ENCODE data around the gene CTTNBP2NL.
"Not testable (repeated sequence)": the region's sequence is repeated elsewhere in the genome, so short reads cannot be mapped to it uniquely, and the experiment has no call there.

Gene CTTNBP2NL

DNA sequence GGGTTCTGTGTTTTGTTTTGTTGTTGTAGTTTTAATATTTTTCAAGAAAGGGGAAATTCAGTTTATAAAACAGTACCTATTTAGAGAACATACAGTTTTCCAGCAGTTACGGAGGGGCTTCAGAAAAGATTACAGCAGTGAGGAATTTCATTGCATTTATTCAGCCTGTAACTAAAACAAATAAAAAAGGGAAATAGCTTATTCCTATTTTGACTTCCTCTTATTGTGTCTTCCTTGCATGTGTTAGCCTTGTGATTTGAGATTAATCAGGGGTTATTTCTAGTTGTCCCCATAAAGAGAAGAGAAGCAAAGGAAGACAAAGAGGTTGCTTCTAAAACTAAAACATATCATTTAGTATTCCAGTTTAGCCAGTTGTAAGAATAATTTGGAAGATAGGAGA, 35.0 kb downstream of the CTTNBP2NL start:
- H3K27ac ChIP-seq (ENCODE audit: low read depth, low read length) = no peak overlapping the region
- H3K4me1 ChIP-seq (ENCODE audit: control insufficient read depth, insufficient read depth, low read length) = no peaks in the 10 kb centered on the region
- no peak overlapping the region for H3K9ac ChIP-seq (ENCODE audit: low read length)
- H3K4me3 ChIP-seq (ENCODE audit: low read depth, low read length) = no peak overlapping the region
- peaks cover 3% of the 10 kb centered on the region; the same call in 1 of the 2 replicates for H3K36me3 ChIP-seq (ENCODE audit: control insufficient read depth, insufficient read depth, low read length)
- no peaks in the 10 kb centered on the region for H3K9me3 ChIP-seq (ENCODE audit: control insufficient read depth, insufficient read depth, low read depth, low read length)
- H3K27me3 ChIP-seq (ENCODE audit: control insufficient read depth, insufficient read depth, low read length) = no peaks in the 10 kb centered on the region

GRCh38 chr1:112435448-112435847, 39.4 kb downstream of the CTTNBP2NL start:
- H3K27ac ChIP-seq (ENCODE audit: low read depth, low read length) = no peak overlapping the region
- H3K27me3 ChIP-seq (ENCODE audit: control insufficient read depth, insufficient read depth, low read length) = no peaks in the 10 kb centered on the region
- no peak overlapping the region for H3K4me3 ChIP-seq (ENCODE audit: low read depth, low read length)
- H3K9ac ChIP-seq (ENCODE audit: low read length) = no peak overlapping the region
- H3K4me1 ChIP-seq (ENCODE audit: control insufficient read depth, insufficient read depth, low read length) = no peaks in the 10 kb centered on the region
- peaks cover 10% of the 10 kb centered on the region for H3K36me3 ChIP-seq (ENCODE audit: control insufficient read depth, insufficient read depth, low read length)
- no peaks in the 10 kb centered on the region for H3K9me3 ChIP-seq (ENCODE audit: control insufficient read depth, insufficient read depth, low read depth, low read length)

DNA sequence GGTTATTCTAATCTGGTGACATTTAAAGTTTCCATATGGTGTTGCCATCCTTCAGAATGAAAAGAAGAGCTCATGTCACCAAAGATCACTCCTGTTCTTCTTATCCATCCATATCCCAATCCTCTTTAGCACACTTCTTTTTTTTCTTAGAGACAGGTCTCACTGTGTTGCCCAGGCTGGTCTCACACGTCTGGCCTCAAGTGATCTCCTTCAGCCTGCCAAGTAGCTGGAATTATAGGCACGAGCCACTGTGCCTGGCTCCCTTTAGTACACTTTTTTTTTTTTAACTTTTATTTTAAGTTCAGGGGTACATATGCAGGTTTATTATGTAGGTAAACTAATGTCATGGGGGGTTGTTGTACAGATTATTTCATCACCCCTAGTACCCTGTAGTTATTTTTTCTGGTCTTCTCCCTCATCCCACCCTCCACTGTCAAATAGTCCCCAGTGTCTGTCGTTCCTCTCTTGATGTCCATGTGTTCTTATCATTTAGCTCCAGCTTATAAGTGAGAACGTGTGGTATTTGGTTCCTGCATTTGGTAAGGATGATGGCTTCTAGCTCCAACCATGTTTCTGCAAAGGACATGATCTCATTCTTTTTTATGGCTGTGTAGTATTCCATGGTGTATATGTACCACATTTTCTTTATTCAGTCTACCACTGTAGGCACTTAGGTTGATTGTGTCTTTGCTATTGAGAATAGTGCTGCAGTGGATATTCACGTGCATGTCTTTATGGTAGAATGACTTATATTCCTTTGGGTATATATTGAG, 40.6 kb downstream of the CTTNBP2NL start:
- H3K4me1 ChIP-seq (ENCODE audit: control insufficient read depth, insufficient read depth, low read length) = no peaks in the 10 kb centered on the region

DNA sequence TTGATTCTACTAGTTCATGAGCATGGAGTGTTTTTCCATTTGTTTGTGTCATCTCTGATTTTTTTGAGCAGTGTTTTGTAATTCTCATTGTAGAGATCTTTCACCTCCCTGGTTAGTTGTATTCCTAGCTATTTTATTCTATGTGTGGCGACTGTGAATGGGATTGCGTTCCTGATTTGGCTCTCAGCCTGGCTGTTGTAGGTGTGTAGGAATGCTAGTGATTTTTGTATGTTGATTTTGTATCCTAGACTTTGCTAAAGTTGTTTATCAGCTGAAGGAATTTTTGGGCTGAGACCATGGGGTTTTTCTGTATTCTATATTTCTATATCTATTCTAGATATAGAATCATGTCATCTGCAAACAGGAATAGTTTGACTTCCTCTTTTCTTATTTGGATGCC, 42.1 kb downstream of the CTTNBP2NL start:
- not testable (repeated sequence) for H3K9me3 ChIP-seq (ENCODE audit: control insufficient read depth, insufficient read depth, low read depth, low read length); H3K4me1 ChIP-seq (ENCODE audit: control insufficient read depth, insufficient read depth, low read length); H3K27ac ChIP-seq (ENCODE audit: low read depth, low read length); H3K4me3 ChIP-seq (ENCODE audit: low read depth, low read length); H3K27me3 ChIP-seq (ENCODE audit: control insufficient read depth, insufficient read depth, low read length); H3K9ac ChIP-seq (ENCODE audit: low read length)
- peaks cover 18% of the 10 kb centered on the region for H3K36me3 ChIP-seq (ENCODE audit: control insufficient read depth, insufficient read depth, low read length)

More for the DNA sequence above, 40.6 kb downstream of the CTTNBP2NL start:
- H3K4me3 ChIP-seq (ENCODE audit: low read depth, low read length) = no peak overlapping the region
- H3K9ac ChIP-seq (ENCODE audit: low read length) = no peak overlapping the region
- no peaks in the 10 kb centered on the region for H3K27me3 ChIP-seq (ENCODE audit: control insufficient read depth, insufficient read depth, low read length)
- no peaks in the 10 kb centered on the region for H3K9me3 ChIP-seq (ENCODE audit: control insufficient read depth, insufficient read depth, low read depth, low read length)
- no peak overlapping the region for H3K27ac ChIP-seq (ENCODE audit: low read depth, low read length)
- H3K36me3 ChIP-seq (ENCODE audit: control insufficient read depth, insufficient read depth, low read length) = peaks cover 15% of the 10 kb centered on the region

DNA sequence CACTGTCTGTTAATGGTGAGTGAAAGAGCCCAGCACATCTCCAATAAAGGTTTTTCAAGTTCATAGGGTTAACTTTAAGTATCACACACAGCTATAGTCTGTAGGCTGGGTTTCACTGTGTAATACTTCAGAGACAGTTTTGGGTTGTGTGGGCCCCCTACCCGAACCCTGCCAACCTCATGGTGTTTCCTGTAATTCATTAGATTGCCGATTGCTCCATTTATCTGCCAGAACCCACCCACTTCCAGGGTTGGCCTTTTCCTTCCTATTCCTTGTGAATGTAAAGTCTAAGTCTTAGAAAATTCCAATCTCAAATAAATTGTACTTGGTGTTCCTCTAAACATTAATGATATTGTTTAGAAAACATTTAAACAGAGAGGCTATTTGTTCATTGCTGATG, 43.6 kb downstream of the CTTNBP2NL start:
- peaks cover 18% of the 10 kb centered on the region for H3K36me3 ChIP-seq (ENCODE audit: control insufficient read depth, insufficient read depth, low read length)
- H3K4me1 ChIP-seq (ENCODE audit: control insufficient read depth, insufficient read depth, low read length) = no peaks in the 10 kb centered on the region
- no peaks in the 10 kb centered on the region for H3K9me3 ChIP-seq (ENCODE audit: control insufficient read depth, insufficient read depth, low read depth, low read length)
- no peak overlapping the region for H3K4me3 ChIP-seq (ENCODE audit: low read depth, low read length)
- H3K27ac ChIP-seq (ENCODE audit: low read depth, low read length) = no peak overlapping the region; the same call in 1 of the 2 replicates
- H3K9ac ChIP-seq (ENCODE audit: low read length) = no peak overlapping the region
- H3K27me3 ChIP-seq (ENCODE audit: control insufficient read depth, insufficient read depth, low read length) = no peaks in the 10 kb centered on the region

GRCh38 chr1:112440574-112440973, 44.6 kb downstream of the CTTNBP2NL start:
- no peak overlapping the region for H3K9ac ChIP-seq (ENCODE audit: low read length)
- no peak overlapping the region for H3K4me3 ChIP-seq (ENCODE audit: low read depth, low read length)
- H3K27me3 ChIP-seq (ENCODE audit: control insufficient read depth, insufficient read depth, low read length) = no peaks in the 10 kb centered on the region
- H3K9me3 ChIP-seq (ENCODE audit: control insufficient read depth, insufficient read depth, low read depth, low read length) = no peaks in the 10 kb centered on the region
- H3K4me1 ChIP-seq (ENCODE audit: control insufficient read depth, insufficient read depth, low read length) = no peaks in the 10 kb centered on the region
- peaks cover 22% of the 10 kb centered on the region for H3K36me3 ChIP-seq (ENCODE audit: control insufficient read depth, insufficient read depth, low read length)
- H3K27ac ChIP-seq (ENCODE audit: low read depth, low read length) = no peak overlapping the region

- Histone ChIP-seq H3K9me3 (ENCODE audit: control insufficient read depth, insufficient read depth, low read depth, low read length) (no peaks in the 10 kb centered on the region), H3K36me3 (ENCODE audit: control insufficient read depth, insufficient read depth, low read length) (peaks cover 18% of the 10 kb centered on the region), H3K27me3 (ENCODE audit: control insufficient read depth, insufficient read depth, low read length) (no peaks in the 10 kb centered on the region), H3K27ac (ENCODE audit: low read depth, low read length) (no peak overlapping the region), H3K4me1 (ENCODE audit: control insufficient read depth, insufficient read depth, low read length) (no peaks in the 10 kb centered on the region), H3K4me3 (ENCODE audit: low read depth, low read length) (no peak overlapping the region), H3K9ac (ENCODE audit: low read length) (no peak overlapping the region)
Observed at GRCh38 chr1:112444269-112444668, 48.3 kb downstream of the CTTNBP2NL start.

DNA sequence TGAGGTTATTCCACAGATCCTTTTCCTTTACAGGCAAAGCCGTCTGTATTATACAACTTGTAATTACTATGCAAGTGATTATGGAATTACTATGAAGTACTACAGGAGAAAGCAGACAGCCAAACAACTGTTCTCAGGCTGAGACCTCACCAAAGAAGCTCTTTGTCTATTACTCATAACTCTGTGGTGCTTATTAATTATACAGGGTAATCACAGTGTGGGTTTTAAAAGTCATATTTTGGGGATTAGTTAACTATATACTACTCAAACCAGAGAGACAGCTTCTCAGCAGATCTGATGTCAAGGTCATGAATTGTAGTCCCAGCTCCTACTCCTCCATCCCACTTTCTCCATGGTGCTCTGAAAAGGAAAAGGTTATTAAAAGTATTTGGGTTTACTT, 49.6 kb downstream of the CTTNBP2NL start:
- H3K4me1 ChIP-seq (ENCODE audit: control insufficient read depth, insufficient read depth, low read length) = no peaks in the 10 kb centered on the region
- no peaks in the 10 kb centered on the region for H3K9me3 ChIP-seq (ENCODE audit: control insufficient read depth, insufficient read depth, low read depth, low read length)
- H3K36me3 ChIP-seq (ENCODE audit: control insufficient read depth, insufficient read depth, low read length) = peaks cover 30% of the 10 kb centered on the region
- H3K27ac ChIP-seq (ENCODE audit: low read depth, low read length) = no peak overlapping the region
- H3K9ac ChIP-seq (ENCODE audit: low read length) = no peak overlapping the region
- no peak overlapping the region for H3K4me3 ChIP-seq (ENCODE audit: low read depth, low read length)
- H3K27me3 ChIP-seq (ENCODE audit: control insufficient read depth, insufficient read depth, low read length) = no peaks in the 10 kb centered on the region

DNA sequence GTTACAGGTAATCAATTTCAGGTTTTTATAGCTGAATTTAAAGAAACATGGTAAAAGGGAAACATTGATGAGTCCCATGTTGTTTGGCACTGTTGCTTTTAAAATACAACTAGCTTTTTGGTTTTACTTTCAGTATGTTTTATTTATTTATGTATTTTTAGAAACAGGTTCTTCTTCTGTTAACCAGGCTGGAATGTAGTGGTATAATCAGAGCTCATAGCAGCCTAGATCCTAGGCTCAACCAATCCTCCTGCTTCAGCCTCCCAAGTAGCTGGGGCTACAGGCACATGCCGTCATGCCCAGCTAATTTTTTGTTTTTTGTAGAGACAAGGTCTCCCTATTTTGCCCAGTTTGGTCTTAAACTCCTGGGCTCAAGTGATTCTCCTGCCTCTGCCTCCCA, 50.4 kb downstream of the CTTNBP2NL start:
- Histone ChIP-seq H3K9ac (ENCODE audit: low read length) (no peak overlapping the region), H3K4me1 (ENCODE audit: control insufficient read depth, insufficient read depth, low read length) (no peaks in the 10 kb centered on the region), H3K4me3 (ENCODE audit: low read depth, low read length) (no peak overlapping the region), H3K27ac (ENCODE audit: low read depth, low read length) (no peak overlapping the region), H3K36me3 (ENCODE audit: control insufficient read depth, insufficient read depth, low read length) (peaks cover 31% of the 10 kb centered on the region), H3K9me3 (ENCODE audit: control insufficient read depth, insufficient read depth, low read depth, low read length) (no peaks in the 10 kb centered on the region), H3K27me3 (ENCODE audit: control insufficient read depth, insufficient read depth, low read length) (no peaks in the 10 kb centered on the region)

DNA sequence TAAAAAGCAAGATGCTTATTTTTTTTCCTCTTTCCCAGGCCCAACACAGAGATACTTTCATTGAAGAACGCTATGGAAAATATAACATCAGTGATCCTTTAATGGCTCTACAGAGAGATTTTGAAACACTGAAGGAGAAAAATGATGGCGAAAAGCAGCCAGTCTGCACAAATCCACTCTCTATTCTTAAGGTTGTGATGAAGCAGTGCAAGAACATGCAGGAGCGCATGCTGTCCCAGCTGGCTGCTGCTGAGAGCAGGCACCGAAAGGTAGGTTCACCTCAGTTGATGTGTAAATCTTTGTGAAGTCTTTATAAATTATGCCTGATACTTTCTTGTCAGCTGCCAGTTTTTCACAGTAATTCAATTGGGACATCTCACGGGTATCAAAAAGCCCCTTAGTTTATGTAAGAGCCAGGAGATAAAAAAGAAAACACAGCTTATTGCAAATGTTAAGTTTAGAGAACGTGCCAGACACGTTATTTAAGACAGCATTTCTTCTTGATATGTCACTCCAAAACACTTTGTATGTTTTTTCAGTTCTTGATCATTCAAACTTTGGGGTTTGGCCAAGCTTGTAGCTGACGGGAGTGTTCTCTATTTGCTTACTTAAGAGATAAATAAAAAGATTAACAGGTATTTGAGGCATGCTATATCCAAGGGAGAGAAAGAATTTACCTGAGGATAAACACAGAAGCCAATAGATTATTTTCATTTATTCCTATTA, 53.1 kb downstream of the CTTNBP2NL start:
- Histone ChIP-seq H3K27ac (ENCODE audit: low read depth, low read length) (no peak overlapping the region), H3K27me3 (ENCODE audit: control insufficient read depth, insufficient read depth, low read length) (no peaks in the 10 kb centered on the region), H3K9ac (ENCODE audit: low read length) (no peak overlapping the region), H3K9me3 (ENCODE audit: control insufficient read depth, insufficient read depth, low read depth, low read length) (no peaks in the 10 kb centered on the region), H3K4me1 (ENCODE audit: control insufficient read depth, insufficient read depth, low read length) (no peaks in the 10 kb centered on the region), H3K36me3 (ENCODE audit: control insufficient read depth, insufficient read depth, low read length) (peaks cover 32% of the 10 kb centered on the region), H3K4me3 (ENCODE audit: low read depth, low read length) (no peak overlapping the region)

DNA sequence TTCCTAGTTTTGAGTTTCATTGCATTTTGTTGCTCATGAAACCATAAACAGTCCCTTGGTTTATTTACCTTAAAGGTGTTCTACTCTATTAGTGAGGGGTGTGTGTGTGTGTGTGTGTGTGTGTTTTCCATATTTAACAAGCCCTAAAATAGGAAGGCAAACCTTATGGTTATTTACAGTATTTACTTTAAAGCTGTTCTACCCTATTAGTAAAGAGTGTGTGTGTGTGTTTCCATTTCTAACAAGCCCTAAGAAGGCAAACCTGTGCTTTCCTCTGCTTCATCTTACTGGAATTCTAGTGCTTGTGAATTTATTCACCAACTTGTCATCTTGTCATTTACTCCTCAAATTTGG, 53.6 kb downstream of the CTTNBP2NL start:
- Histone ChIP-seq H3K9me3 (ENCODE audit: control insufficient read depth, insufficient read depth, low read depth, low read length) (no peaks in the 10 kb centered on the region), H3K27ac (ENCODE audit: low read depth, low read length) (no peak overlapping the region), H3K27me3 (ENCODE audit: control insufficient read depth, insufficient read depth, low read length) (no peaks in the 10 kb centered on the region), H3K4me1 (ENCODE audit: control insufficient read depth, insufficient read depth, low read length) (no peaks in the 10 kb centered on the region), H3K9ac (ENCODE audit: low read length) (no peak overlapping the region), H3K4me3 (ENCODE audit: low read depth, low read length) (no peak overlapping the region), H3K36me3 (ENCODE audit: control insufficient read depth, insufficient read depth, low read length) (peaks cover 38% of the 10 kb centered on the region)

Measured in HUES6 (cell line).